ENCODE measurements around the gene FRRS1.

The FRRS1 gene

DNA sequence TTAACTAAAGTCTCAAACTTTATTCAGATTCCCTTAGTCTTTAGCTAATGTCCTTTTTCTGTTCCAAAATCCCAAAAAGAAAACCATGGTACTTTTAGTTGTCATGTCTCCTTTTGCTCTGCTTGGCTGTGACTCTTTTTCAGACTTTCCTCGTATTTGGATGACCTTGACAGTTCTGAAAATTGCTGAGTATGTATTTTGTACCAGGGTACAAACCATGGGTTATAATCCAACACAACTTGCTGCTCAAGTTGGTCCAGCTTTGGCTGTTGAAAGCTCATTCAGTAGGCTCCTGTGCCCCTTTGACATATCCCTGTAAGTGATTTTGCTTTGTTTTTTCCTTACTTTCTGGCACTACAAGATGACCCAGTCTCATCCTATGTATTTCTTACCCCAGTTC, 68.9 kb downstream of the FRRS1 start:
- POLR2A ChIA-PET = no interaction called here
- CTCF ChIA-PET = no interaction called here

More for the DNA sequence above, 68.9 kb downstream of the FRRS1 start:
- Histone ChIP-seq H3K4me3 (ENCODE audit: low read depth, low read length) (no peak overlapping the region), H3K9me3 (ENCODE audit: control insufficient read depth, insufficient read depth, low read depth, low read length) (no peaks in the 10 kb centered on the region), H3K4me1 (ENCODE audit: control insufficient read depth, insufficient read depth, low read length) (no peaks in the 10 kb centered on the region), H3K27ac (ENCODE audit: extremely low read depth, low read depth, low read length) (no peak overlapping the region), H3K36me3 (ENCODE audit: control insufficient read depth in 2 of 2, insufficient read depth in 1 of 2, low read length in 2 of 2) (no peaks in the 10 kb centered on the region)
- TF ChIP-seq ZNF140 (tag by site-specific recombination; IDR thresholded peaks at IDR 0.05) = no peak
- TF ChIP-seq ZNF629 (tag by site-specific recombination; IDR thresholded peaks at IDR 0.05) = no peak
- TF ChIP-seq ZNF544 (tag by site-specific recombination; IDR thresholded peaks at IDR 0.05) = no peak
- TF ChIP-seq, protein P1, sequence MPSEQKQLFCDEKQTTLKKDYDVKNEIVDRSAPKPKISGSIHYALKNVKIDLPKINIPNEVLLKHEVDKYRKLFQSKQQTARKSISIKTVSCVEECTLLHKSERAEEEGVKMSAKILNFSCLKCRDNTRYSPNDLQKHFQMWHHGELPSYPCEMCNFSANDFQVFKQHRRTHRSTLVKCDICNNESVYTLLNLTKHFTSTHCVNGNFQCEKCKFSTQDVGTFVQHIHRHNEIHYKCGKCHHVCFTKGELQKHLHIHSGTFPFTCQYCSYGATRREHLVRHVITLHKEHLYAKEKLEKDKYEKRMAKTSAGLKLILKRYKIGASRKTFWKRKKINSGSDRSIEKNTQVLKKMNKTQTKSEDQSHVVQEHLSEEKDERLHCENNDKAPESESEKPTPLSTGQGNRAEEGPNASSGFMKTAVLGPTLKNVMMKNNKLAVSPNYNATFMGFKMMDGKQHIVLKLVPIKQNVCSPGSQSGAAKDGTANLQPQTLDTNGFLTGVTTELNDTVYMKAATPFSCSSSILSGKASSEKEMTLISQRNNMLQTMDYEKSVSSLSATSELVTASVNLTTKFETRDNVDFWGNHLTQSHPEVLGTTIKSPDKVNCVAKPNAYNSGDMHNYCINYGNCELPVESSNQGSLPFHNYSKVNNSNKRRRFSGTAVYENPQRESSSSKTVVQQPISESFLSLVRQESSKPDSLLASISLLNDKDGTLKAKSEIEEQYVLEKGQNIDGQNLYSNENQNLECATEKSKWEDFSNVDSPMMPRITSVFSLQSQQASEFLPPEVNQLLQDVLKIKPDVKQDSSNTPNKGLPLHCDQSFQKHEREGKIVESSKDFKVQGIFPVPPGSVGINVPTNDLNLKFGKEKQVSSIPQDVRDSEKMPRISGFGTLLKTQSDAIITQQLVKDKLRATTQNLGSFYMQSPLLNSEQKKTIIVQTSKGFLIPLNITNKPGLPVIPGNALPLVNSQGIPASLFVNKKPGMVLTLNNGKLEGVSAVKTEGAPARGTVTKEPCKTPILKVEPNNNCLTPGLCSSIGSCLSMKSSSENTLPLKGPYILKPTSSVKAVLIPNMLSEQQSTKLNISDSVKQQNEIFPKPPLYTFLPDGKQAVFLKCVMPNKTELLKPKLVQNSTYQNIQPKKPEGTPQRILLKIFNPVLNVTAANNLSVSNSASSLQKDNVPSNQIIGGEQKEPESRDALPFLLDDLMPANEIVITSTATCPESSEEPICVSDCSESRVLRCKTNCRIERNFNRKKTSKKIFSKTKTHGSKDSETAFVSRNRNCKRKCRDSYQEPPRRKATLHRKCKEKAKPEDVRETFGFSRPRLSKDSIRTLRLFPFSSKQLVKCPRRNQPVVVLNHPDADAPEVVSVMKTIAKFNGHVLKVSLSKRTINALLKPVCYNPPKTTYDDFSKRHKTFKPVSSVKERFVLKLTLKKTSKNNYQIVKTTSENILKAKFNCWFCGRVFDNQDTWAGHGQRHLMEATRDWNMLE (tag by site-specific recombination; conservative IDR thresholded peaks at IDR 0.05; ENCODE audit: low read depth) = no peak
- no peak for TF ChIP-seq HOXA7 (CRISPR knock-in tag; IDR thresholded peaks at IDR 0.05; ENCODE audit: borderline replicate concordance)
- TF ChIP-seq MZF1 (tag by site-specific recombination; IDR thresholded peaks at IDR 0.05; ENCODE audit: borderline replicate concordance) = no peak
- TF ChIP-seq ZNF785 (tag by site-specific recombination; IDR thresholded peaks at IDR 0.05) = no peak
- TF ChIP-seq ZSCAN23 (tag by site-specific recombination; IDR thresholded peaks at IDR 0.05) = no peak
- no peak for TF ChIP-seq ZNF610 (tag by site-specific recombination; IDR thresholded peaks at IDR 0.05; ENCODE audit: borderline replicate concordance)
- TF ChIP-seq ZNF350 (tag by site-specific recombination; IDR thresholded peaks at IDR 0.05) = no peak
- TF ChIP-seq ZNF221 (tag by site-specific recombination; IDR thresholded peaks at IDR 0.05; ENCODE audit: borderline replicate concordance) = no peak
- TF ChIP-seq, protein P2, sequence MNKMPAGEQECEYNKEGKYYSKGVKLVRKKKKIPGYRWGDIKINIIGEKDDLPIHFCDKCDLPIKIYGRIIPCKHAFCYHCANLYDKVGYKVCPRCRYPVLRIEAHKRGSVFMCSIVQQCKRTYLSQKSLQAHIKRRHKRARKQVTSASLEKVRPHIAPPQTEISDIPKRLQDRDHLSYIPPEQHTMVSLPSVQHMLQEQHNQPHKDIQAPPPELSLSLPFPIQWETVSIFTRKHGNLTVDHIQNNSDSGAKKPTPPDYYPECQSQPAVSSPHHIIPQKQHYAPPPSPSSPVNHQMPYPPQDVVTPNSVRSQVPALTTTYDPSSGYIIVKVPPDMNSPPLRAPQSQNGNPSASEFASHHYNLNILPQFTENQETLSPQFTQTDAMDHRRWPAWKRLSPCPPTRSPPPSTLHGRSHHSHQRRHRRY (tag by site-specific recombination; IDR thresholded peaks at IDR 0.05) = no peak
- TF ChIP-seq, protein P3, sequence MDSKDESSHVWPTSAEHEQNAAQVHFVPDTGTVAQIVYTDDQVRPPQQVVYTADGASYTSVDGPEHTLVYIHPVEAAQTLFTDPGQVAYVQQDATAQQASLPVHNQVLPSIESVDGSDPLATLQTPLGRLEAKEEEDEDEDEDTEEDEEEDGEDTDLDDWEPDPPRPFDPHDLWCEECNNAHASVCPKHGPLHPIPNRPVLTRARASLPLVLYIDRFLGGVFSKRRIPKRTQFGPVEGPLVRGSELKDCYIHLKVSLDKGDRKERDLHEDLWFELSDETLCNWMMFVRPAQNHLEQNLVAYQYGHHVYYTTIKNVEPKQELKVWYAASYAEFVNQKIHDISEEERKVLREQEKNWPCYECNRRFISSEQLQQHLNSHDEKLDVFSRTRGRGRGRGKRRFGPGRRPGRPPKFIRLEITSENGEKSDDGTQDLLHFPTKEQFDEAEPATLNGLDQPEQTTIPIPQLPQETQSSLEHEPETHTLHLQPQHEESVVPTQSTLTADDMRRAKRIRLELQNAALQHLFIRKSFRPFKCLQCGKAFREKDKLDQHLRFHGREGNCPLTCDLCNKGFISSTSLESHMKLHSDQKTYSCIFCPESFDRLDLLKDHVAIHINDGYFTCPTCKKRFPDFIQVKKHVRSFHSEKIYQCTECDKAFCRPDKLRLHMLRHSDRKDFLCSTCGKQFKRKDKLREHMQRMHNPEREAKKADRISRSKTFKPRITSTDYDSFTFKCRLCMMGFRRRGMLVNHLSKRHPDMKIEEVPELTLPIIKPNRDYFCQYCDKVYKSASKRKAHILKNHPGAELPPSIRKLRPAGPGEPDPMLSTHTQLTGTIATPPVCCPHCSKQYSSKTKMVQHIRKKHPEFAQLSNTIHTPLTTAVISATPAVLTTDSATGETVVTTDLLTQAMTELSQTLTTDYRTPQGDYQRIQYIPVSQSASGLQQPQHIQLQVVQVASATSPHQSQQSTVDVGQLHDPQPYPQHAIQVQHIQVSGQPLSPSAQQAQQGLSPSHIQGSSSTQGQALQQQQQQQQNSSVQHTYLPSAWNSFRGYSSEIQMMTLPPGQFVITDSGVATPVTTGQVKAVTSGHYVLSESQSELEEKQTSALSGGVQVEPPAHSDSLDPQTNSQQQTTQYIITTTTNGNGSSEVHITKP (tag by site-specific recombination; IDR thresholded peaks at IDR 0.05) = no peak
- TF ChIP-seq REPIN1 (tag by site-specific recombination; IDR thresholded peaks at IDR 0.05; ENCODE audit: low read depth) = no peak
- no peak for TF ChIP-seq ZNF843 (tag by site-specific recombination; IDR thresholded peaks at IDR 0.05)
- no peak for TF ChIP-seq ZNF274 (IDR thresholded peaks at IDR 0.05; ENCODE audit: low read length)
- TF ChIP-seq ZNF274 (tag by site-specific recombination; IDR thresholded peaks at IDR 0.05; ENCODE audit: borderline replicate concordance) = no peak
- TF ChIP-seq, protein P4, sequence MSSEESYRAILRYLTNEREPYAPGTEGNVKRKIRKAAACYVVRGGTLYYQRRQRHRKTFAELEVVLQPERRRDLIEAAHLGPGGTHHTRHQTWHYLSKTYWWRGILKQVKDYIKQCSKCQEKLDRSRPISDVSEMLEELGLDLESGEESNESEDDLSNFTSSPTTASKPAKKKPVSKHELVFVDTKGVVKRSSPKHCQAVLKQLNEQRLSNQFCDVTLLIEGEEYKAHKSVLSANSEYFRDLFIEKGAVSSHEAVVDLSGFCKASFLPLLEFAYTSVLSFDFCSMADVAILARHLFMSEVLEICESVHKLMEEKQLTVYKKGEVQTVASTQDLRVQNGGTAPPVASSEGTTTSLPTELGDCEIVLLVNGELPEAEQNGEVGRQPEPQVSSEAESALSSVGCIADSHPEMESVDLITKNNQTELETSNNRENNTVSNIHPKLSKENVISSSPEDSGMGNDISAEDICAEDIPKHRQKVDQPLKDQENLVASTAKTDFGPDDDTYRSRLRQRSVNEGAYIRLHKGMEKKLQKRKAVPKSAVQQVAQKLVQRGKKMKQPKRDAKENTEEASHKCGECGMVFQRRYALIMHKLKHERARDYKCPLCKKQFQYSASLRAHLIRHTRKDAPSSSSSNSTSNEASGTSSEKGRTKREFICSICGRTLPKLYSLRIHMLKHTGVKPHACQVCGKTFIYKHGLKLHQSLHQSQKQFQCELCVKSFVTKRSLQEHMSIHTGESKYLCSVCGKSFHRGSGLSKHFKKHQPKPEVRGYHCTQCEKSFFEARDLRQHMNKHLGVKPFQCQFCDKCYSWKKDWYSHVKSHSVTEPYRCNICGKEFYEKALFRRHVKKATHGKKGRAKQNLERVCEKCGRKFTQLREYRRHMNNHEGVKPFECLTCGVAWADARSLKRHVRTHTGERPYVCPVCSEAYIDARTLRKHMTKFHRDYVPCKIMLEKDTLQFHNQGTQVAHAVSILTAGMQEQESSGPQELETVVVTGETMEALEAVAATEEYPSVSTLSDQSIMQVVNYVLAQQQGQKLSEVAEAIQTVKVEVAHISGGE (tag by site-specific recombination; conservative IDR thresholded peaks at IDR 0.05; ENCODE audit: low read depth) = no peak
- TF ChIP-seq, protein P5, sequence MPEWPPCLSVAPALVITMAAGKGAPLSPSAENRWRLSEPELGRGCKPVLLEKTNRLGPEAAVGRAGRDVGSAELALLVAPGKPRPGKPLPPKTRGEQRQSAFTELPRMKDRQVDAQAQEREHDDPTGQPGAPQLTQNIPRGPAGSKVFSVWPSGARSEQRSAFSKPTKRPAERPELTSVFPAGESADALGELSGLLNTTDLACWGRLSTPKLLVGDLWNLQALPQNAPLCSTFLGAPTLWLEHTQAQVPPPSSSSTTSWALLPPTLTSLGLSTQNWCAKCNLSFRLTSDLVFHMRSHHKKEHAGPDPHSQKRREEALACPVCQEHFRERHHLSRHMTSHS (tag by site-specific recombination; IDR thresholded peaks at IDR 0.05) = no peak
- TF ChIP-seq, protein P6, sequence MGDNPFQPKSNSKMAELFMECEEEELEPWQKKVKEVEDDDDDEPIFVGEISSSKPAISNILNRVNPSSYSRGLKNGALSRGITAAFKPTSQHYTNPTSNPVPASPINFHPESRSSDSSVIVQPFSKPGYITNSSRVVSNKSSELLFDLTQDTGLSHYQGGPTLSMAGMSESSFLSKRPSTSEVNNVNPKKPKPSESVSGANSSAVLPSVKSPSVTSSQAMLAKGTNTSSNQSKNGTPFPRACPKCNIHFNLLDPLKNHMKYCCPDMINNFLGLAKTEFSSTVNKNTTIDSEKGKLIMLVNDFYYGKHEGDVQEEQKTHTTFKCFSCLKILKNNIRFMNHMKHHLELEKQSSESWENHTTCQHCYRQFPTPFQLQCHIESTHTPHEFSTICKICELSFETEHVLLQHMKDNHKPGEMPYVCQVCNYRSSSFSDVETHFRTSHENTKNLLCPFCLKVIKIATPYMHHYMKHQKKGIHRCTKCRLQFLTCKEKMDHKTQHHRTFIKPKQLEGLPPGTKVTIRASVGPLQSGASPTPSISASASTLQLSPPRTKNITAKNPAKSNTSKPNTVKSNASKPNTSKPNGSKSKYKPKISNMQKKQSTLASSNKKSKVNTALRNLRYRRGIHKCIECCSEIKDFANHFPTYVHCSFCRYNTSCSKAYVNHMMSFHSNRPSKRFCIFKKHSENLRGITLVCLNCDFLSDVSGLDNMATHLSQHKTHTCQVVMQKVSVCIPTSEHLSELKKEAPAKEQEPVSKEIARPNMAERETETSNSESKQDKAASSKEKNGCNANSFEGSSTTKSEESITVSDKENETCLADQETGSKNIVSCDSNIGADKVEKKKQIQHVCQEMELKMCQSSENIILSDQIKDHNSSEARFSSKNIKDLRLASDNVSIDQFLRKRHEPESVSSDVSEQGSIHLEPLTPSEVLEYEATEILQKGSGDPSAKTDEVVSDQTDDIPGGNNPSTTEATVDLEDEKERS (tag by site-specific recombination; IDR thresholded peaks at IDR 0.05) = no peak

All from HEK293 (cell line).